OCI-LY7 (cell line): ENCODE results near the gene GIMAP6. TPM values are rescaled to one million over a fixed set of nuclear protein-coding genes. Genes with fewer than 3 reads are reported as not detected.

Experiments
- BruUV-seq: library from RNA; stranded (reverse); fragments of 400-500 nt; replicated peaks from 2 replicates; lab custom pipeline; 2021; lab: Mats Ljungman, UMichigan
- CTCF ChIA-PET: fragments of 300-600 bp; sonication (Branson Sonifier 250); formaldehyde crosslinking; loops from one replicate; lab custom pipeline; 2022; ENCODE audit warnings: antibody characterized with exemption; ENCODE audit not compliant: unreplicated experiment; lab: Charles Lee
- POLR2A ChIA-PET: fragments of 300-600 bp; sonication (Branson Sonifier 250); formaldehyde crosslinking; loops from one replicate; lab custom pipeline; 2022; ENCODE audit warnings: antibody characterized with exemption; lab: Charles Lee
- DNase-seq: peaks from one replicate; pipeline ENCODE4 v3.0.0-alpha.2; 2015; ENCODE audit warnings: low spot score
- H2AFZ ChIP-seq: fragments of 200-600 bp; sonication (generic), shearing (Covaris generic); 2 replicates; pipeline ENCODE4 v1.6.1; 2014; ENCODE audit warnings: mild to moderate bottlenecking, antibody characterized with exemption, low read length, moderate library complexity
- H3K27ac ChIP-seq: fragments of 200-600 bp; sonication (generic); 2 replicates; pipeline ENCODE4 v1.5.1; 2014; ENCODE audit warnings: mixed run types, low read depth, mild to moderate bottlenecking, moderate library complexity, low read length, inconsistent platforms; ENCODE audit not compliant: poor library complexity, severe bottlenecking
- H3K36me3 ChIP-seq: fragments of 200-600 bp; sonication (generic); 2 replicates; pipeline ENCODE4 v1.6.1; 2014; ENCODE audit warnings: mild to moderate bottlenecking, antibody characterized with exemption, low read length, moderate library complexity, mixed read lengths; ENCODE audit not compliant: insufficient read depth
- H3K4me1 ChIP-seq: fragments of 200-600 bp; sonication (generic); 2 replicates; pipeline ENCODE4 v1.5.1; 2014; ENCODE audit warnings: mild to moderate bottlenecking, low read length; ENCODE audit not compliant: insufficient read depth, poor library complexity, severe bottlenecking
- H3K4me2 ChIP-seq: fragments of 200-600 bp; sonication (generic); 2 replicates; pipeline ENCODE4 v1.6.1; 2014; ENCODE audit warnings: mild to moderate bottlenecking, low read length
- H3K4me3 ChIP-seq: fragments of 200-600 bp; sonication (generic); 2 replicates; pipeline ENCODE4 v1.5.1; 2014; ENCODE audit warnings: mild to moderate bottlenecking, low read depth, low read length; ENCODE audit not compliant: poor library complexity, severe bottlenecking
- H3K79me2 ChIP-seq: fragments of 200-600 bp; sonication (generic); 2 replicates; pipeline ENCODE4 v1.6.1; 2016; ENCODE audit warnings: low read depth, mild to moderate bottlenecking, low read length, moderate library complexity, mixed read lengths; ENCODE audit not compliant: insufficient read depth
- H3K9me2 ChIP-seq: fragments of 200-600 bp; sonication (generic); 2 replicates; pipeline ENCODE4 v1.6.1; 2016; ENCODE audit warnings: mild to moderate bottlenecking, low read length, mixed read lengths; ENCODE audit not compliant: insufficient read depth
- H3K9me3 ChIP-seq: fragments of 200-600 bp; sonication (generic); 2 replicates; pipeline ENCODE4 v1.6.1; 2014; ENCODE audit warnings: mild to moderate bottlenecking, mixed run types, low read length, mixed read lengths
- H4K20me1 ChIP-seq: fragments of 200-600 bp; sonication (generic); 2 replicates; pipeline ENCODE4 v1.6.1; 2014; ENCODE audit warnings: mild to moderate bottlenecking, antibody characterized with exemption, low read length, moderate library complexity, mixed read lengths; ENCODE audit not compliant: insufficient read depth
- EZH2phosphoT487 ChIP-seq: fragments of 200-600 bp; sonication (generic); IDR thresholded peaks from 2 replicates; pipeline ENCODE4 v1.6.1; 2018; ENCODE audit warnings: low read depth, borderline replicate concordance, mild to moderate bottlenecking, mixed run types, antibody characterized with exemption, low read length, moderate library complexity, mixed read lengths
- intact Hi-C: fragments of 100-400 bp; cut with micrococcal nuclease; formaldehyde crosslinking; loops from one replicate; pipeline ENCODE4 v1.10.0; 2022; ENCODE audit not compliant: unreplicated experiment
- total RNA-seq, 2 experiments: library from RNA; depleted of rRNA in 1 of 2; stranded (reverse); fragments of >200 nt in 1 of 2; shearing (Covaris generic) in 1 of 2; gene quantifications; 2 replicates each; pipeline ENCODE4 v1.2.3, GENCODE V29; 2014 to 2022
- TF ChIP-seq, protein P1 (sequence below): fragments of 200-600 bp; sonication (generic); conservative IDR thresholded peaks from 2 replicates; pipeline ENCODE4 v1.5.1; 2014; ENCODE audit warnings: mild to moderate bottlenecking, antibody characterized with exemption, low read length, moderate library complexity, mixed read lengths

Gene GIMAP6
- total RNA-seq, 2 experiments from 2014 or later: not detected

DNA sequence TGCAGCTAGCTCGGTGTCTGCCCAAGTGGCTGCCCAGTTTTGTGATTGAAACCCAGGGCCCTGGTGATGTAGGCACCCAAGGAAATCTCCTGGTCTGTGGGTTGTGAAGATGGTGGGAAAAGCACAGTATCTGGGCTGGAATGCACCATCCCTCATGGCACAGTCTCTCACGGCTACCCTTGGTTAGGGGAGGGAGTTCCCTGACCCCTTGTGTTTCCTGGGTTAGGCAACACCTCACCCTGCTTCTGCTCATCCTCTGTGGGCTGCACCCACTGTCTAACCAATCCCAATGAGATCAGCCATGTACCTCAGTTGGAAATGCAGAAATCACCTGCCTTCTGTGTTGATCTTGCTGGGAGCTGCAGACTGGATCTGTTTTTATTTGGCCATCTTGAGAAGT is 37.4 kb downstream of the GIMAP6 start:
- intact Hi-C loops: no loop called here
- TF ChIP-seq, protein P1, sequence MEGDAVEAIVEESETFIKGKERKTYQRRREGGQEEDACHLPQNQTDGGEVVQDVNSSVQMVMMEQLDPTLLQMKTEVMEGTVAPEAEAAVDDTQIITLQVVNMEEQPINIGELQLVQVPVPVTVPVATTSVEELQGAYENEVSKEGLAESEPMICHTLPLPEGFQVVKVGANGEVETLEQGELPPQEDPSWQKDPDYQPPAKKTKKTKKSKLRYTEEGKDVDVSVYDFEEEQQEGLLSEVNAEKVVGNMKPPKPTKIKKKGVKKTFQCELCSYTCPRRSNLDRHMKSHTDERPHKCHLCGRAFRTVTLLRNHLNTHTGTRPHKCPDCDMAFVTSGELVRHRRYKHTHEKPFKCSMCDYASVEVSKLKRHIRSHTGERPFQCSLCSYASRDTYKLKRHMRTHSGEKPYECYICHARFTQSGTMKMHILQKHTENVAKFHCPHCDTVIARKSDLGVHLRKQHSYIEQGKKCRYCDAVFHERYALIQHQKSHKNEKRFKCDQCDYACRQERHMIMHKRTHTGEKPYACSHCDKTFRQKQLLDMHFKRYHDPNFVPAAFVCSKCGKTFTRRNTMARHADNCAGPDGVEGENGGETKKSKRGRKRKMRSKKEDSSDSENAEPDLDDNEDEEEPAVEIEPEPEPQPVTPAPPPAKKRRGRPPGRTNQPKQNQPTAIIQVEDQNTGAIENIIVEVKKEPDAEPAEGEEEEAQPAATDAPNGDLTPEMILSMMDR: no peak
- TF ChIP-seq EZH2phosphoT487: no peak
- Histone ChIP-seq H3K9me3 (no peaks in the 10 kb centered on the region), H3K4me1 (no peaks in the 10 kb centered on the region), H3K36me3 (no peaks in the 10 kb centered on the region), H4K20me1 (no peaks in the 10 kb centered on the region), H3K4me3 (no peak overlapping the region), H2AFZ (no peak overlapping the region), H3K27ac (no peak overlapping the region), H3K9me2 (no peaks in the 10 kb centered on the region), H3K4me2 (no peak overlapping the region), H3K79me2 (no peaks in the 10 kb centered on the region)
- ChIA-PET POLR2A (no interaction called here), CTCF (no interaction called here)
- no peak for DNase-seq
- no TSS peak for BruUV-seq

DNA sequence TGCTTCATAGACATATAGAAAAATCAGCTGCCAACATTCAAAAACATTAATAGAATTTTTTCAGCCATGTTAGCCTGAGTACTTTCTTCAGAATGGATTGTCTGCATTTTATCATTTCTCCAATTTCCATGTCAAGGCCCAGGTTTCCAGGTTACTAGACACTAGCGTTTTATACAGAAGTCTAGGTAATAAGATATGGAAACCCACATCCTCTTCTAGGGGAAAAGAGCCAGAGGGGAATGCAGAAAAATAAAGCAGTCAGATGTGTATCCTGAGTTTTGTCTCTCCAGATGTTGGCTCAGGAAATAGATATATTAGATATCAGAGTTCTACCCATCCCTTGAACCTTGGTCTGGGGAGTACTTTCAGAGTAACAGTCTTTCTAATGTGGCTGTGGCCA is 44.6 kb downstream of the GIMAP6 start:
- intact Hi-C loops: no loop called here
- CTCF ChIA-PET: no interaction called here
- H3K27ac ChIP-seq: no peak overlapping the region
- no TSS peak for BruUV-seq
- DNase-seq: no peak
- H3K4me1 ChIP-seq: no peaks in the 10 kb centered on the region
- no peaks in the 10 kb centered on the region for H4K20me1 ChIP-seq
- H3K4me2 ChIP-seq: no peak overlapping the region
- no peaks in the 10 kb centered on the region for H3K79me2 ChIP-seq
- H3K4me3 ChIP-seq: no peak overlapping the region
- no peak overlapping the region for H2AFZ ChIP-seq
- TF ChIP-seq, protein P1: no peak
- no peak for TF ChIP-seq EZH2phosphoT487
- no peaks in the 10 kb centered on the region for H3K9me3 ChIP-seq
- POLR2A ChIA-PET: no interaction called here
- no peaks in the 10 kb centered on the region for H3K36me3 ChIP-seq
- no peaks in the 10 kb centered on the region for H3K9me2 ChIP-seq

DNA sequence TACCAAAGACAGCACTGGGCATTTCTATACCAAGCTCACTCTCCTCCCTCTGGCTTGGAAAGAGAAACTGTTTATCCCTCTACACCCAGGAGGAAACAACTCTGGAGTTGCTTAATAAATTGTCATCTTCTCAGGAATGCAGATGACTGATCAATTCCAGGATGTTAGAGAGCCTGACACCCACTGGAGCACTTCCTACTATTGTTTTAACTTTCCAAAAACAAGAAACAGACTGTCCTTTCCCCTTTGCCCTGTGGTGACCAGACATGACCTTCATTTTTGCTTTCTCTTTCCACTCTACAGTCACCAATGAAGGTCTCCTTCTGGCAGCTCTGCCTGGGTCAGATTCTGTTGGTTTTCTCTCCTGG is 45.4 kb downstream of the GIMAP6 start:
- CTCF ChIA-PET: no interaction called here
- Histone ChIP-seq H3K79me2 (no peaks in the 10 kb centered on the region), H3K9me3 (no peaks in the 10 kb centered on the region), H4K20me1 (no peaks in the 10 kb centered on the region), H2AFZ (no peak overlapping the region), H3K27ac (no peak overlapping the region), H3K4me1 (no peaks in the 10 kb centered on the region), H3K4me3 (no peak overlapping the region), H3K9me2 (no peaks in the 10 kb centered on the region), H3K36me3 (no peaks in the 10 kb centered on the region), H3K4me2 (no peak overlapping the region)
- no TSS peak for BruUV-seq
- TF ChIP-seq, protein P1: no peak
- TF ChIP-seq EZH2phosphoT487: no peak
- DNase-seq: no peak
- POLR2A ChIA-PET: interaction anchor here (0.5 kb wide), 1 partner anchor 287 kb away, joined by 5 read pairs; no protein-coding TSS in a partner anchor
- intact Hi-C loops: no loop called here
